PC-9 (cell line): ENCODE results near the gene UGT1A10.

Experiments used
- CTCF ChIP-seq: fragments of 200-600 bp; sonication (generic); conservative IDR thresholded peaks from 2 replicates; pipeline ENCODE4 v1.6.1; 2017; ENCODE audit warnings: mixed run types, antibody characterized with exemption, mild to moderate bottlenecking, moderate library complexity
- EZH2 ChIP-seq: fragments of 200-600 bp; sonication (generic); IDR thresholded peaks from 2 replicates; pipeline ENCODE4 v1.8.0; 2017; ENCODE audit warnings: antibody characterized with exemption, low read depth

GRCh38 chr2:233772153-233772552 lies 135.9 kb downstream of the UGT1A10 start:
- TF ChIP-seq EZH2 (no peak), CTCF (no peak)
